Osteoblast (primary cell): ENCODE results near the gene GCNT2. TPM values are rescaled to one million over a fixed set of nuclear protein-coding genes. Genes with fewer than 3 reads are reported as not detected.
"Not testable (repeated sequence)": the region's sequence is repeated elsewhere in the genome, so short reads cannot be mapped to it uniquely, and the experiment has no call there.

Source experiments
- DNase-seq: peaks from one replicate; pipeline ENCODE4 v3.0.0; 2011; ENCODE audit warnings: low spot score, mixed read lengths; ENCODE audit not compliant: insufficient read length; ENCODE audit errors: missing footprints
- H2AFZ ChIP-seq: 2 replicates; pipeline ENCODE4 v1.6.0; 2011; ENCODE audit warnings: mild to moderate bottlenecking, low read length
- H3K27ac ChIP-seq: 2 replicates; pipeline ENCODE4 v1.5.1; 2011; ENCODE audit warnings: mild to moderate bottlenecking, low read depth, low read length, moderate library complexity
- H3K27me3 ChIP-seq: 2 replicates; pipeline ENCODE4 v1.6.0; 2012; ENCODE audit warnings: mild to moderate bottlenecking, control low read depth, inconsistent platforms, low read length, moderate library complexity; ENCODE audit not compliant: insufficient read depth
- H3K36me3 ChIP-seq: 2 replicates; pipeline ENCODE4 v1.5.1; 2011; ENCODE audit warnings: mild to moderate bottlenecking, low read length, control low read depth, moderate library complexity; ENCODE audit not compliant: insufficient read depth
- H3K4me1 ChIP-seq: 2 replicates; pipeline ENCODE4 v1.5.1; 2011; ENCODE audit warnings: mild to moderate bottlenecking, low read length, control low read depth, moderate library complexity; ENCODE audit not compliant: insufficient read depth
- H3K4me2 ChIP-seq: 2 replicates; pipeline ENCODE4 v1.6.0; 2011; ENCODE audit warnings: mild to moderate bottlenecking, low read length; ENCODE audit not compliant: insufficient read depth
- H3K4me3 ChIP-seq: fragments of 200-600 bp; sonication (generic); 3 replicates; pipeline ENCODE4 v1.5.1; 2012; ENCODE audit warnings: mild to moderate bottlenecking, low read length, inconsistent platforms; ENCODE audit not compliant: insufficient read depth
- H3K79me2 ChIP-seq: 2 replicates; pipeline ENCODE4 v1.6.0; 2012; ENCODE audit warnings: mild to moderate bottlenecking, low read length, control low read depth, inconsistent platforms; ENCODE audit not compliant: insufficient read depth
- H3K9me3 ChIP-seq: 2 replicates; pipeline ENCODE4 v1.5.1; 2011; ENCODE audit warnings: low read depth, low read length, control low read depth
- H4K20me1 ChIP-seq: 2 replicates; pipeline ENCODE4 v1.6.0; 2012; ENCODE audit warnings: mild to moderate bottlenecking, low read length, control low read depth; ENCODE audit not compliant: insufficient read depth
- total RNA-seq: library from RNA; depleted of rRNA; stranded (reverse); fragments of >200 nt; gene quantifications from 2 replicates; pipeline ENCODE4 v1.2.3, GENCODE V29; 2012
- TF ChIP-seq, protein P1 (sequence below): IDR thresholded peaks from 2 replicates; pipeline ENCODE4 v1.5.1; 2011; ENCODE audit warnings: mild to moderate bottlenecking, low read depth, low read length, moderate library complexity; ENCODE audit errors: extremely low read depth

The GCNT2 gene
- total RNA-seq, 1 donor, result 0.72 TPM

DNA sequence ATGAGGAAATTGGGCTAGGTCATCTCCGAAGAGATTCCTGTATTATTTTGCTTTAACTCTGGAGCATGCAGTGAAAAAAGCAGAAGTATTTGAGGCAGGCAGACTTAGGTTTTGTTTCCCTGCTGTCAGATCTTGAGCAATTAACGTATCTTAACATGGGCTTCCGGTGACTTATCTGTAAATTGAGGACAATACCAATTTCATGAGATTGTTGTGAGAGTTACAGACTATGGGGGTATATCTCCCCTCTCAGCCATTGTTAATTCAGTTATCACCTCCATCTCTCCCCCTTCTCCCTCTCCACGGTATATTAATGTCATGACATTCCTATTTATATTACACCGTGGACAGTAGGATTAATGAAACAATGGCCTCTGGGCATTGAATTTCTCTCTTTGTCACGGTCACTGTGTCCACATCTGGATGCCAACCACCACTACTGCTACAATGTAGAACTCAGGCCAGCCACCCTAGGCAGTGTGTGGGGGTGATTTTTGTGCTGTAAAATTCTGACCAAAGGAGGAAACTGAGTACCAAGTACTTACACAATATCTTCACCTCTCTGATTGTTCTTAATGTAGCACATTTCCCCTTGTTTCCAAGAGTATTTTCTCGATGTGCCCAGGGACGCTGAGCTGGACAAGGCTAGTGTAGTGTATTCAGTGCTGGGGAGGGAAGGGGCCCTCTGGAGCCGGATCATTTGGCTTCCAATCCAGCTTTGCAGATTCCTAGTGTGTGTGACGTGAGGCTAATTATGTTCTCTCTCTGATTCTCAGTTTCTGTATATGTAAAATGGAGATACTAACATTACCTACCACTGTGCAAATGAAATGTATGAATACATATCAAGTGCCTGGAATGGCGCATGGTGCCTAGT lies 77.2 kb downstream of the GCNT2 start:
- no peak for DNase-seq
- no peaks in the 10 kb centered on the region for H3K27me3 ChIP-seq
- TF ChIP-seq, protein P1, sequence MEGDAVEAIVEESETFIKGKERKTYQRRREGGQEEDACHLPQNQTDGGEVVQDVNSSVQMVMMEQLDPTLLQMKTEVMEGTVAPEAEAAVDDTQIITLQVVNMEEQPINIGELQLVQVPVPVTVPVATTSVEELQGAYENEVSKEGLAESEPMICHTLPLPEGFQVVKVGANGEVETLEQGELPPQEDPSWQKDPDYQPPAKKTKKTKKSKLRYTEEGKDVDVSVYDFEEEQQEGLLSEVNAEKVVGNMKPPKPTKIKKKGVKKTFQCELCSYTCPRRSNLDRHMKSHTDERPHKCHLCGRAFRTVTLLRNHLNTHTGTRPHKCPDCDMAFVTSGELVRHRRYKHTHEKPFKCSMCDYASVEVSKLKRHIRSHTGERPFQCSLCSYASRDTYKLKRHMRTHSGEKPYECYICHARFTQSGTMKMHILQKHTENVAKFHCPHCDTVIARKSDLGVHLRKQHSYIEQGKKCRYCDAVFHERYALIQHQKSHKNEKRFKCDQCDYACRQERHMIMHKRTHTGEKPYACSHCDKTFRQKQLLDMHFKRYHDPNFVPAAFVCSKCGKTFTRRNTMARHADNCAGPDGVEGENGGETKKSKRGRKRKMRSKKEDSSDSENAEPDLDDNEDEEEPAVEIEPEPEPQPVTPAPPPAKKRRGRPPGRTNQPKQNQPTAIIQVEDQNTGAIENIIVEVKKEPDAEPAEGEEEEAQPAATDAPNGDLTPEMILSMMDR, result no peak
- no peak overlapping the region for H3K4me3 ChIP-seq
- H3K79me2 ChIP-seq, result no peaks in the 10 kb centered on the region
- H2AFZ ChIP-seq, result no peak overlapping the region
- no peaks in the 10 kb centered on the region for H3K9me3 ChIP-seq
- no peaks in the 10 kb centered on the region for H4K20me1 ChIP-seq
- H3K4me2 ChIP-seq, result no peak overlapping the region
- H3K27ac ChIP-seq, result no peak overlapping the region
- no peaks in the 10 kb centered on the region for H3K36me3 ChIP-seq
- H3K4me1 ChIP-seq, result no peaks in the 10 kb centered on the region

DNA sequence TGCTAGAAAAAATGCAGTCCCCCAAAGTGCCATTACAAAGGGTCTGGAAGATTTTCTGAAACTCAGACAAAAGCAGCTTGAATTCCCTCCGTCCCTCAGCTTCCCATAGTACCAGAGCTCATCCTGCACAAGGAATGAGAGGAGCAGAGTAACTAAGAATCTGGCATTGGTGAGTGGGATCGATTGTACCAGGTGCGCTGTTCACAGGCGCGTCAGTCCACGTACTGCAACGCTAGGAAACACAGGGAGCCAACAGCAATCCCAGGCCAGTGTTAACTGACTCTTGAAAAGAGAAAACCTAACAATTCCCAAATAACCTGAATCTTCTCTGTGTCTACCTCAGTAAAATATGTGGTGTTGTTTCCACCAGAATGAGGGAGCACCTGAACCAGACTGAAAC lies 77.9 kb downstream of the GCNT2 start:
- TF ChIP-seq, protein P1, result no peak
- H3K4me1 ChIP-seq, result no peaks in the 10 kb centered on the region
- no peak for DNase-seq
- H4K20me1 ChIP-seq, result no peaks in the 10 kb centered on the region
- H2AFZ ChIP-seq, result no peak overlapping the region
- no peaks in the 10 kb centered on the region for H3K9me3 ChIP-seq
- no peak overlapping the region for H3K4me3 ChIP-seq
- H3K27ac ChIP-seq, result no peak overlapping the region
- no peaks in the 10 kb centered on the region for H3K27me3 ChIP-seq
- H3K36me3 ChIP-seq, result no peaks in the 10 kb centered on the region
- no peak overlapping the region for H3K4me2 ChIP-seq
- no peaks in the 10 kb centered on the region for H3K79me2 ChIP-seq

DNA sequence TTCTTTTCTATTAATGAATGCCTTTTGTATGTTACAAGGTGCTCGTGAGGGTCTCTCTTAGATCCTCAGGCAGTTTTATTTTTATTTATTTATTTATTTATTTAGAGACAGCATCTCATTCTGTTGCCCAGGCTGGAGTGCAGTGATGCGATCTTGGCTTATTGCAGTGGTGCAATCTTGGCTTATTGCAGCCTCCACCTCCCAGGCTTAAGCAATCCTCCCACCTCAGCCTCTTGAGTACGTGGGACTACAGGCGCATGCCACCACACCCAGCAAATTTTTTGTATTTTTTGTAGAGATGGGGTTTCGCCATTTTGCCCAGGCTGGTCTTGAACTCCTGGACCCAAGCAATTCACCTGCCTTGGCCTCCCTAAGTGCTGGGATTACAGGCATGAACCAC lies 79.5 kb downstream of the GCNT2 start:
- not testable (repeated sequence) for H3K4me3 ChIP-seq, H3K4me1 ChIP-seq, H3K36me3 ChIP-seq, H3K79me2 ChIP-seq, H3K9me3 ChIP-seq, H2AFZ ChIP-seq, DNase-seq, H3K4me2 ChIP-seq, H3K27ac ChIP-seq, H4K20me1 ChIP-seq, H3K27me3 ChIP-seq

DNA sequence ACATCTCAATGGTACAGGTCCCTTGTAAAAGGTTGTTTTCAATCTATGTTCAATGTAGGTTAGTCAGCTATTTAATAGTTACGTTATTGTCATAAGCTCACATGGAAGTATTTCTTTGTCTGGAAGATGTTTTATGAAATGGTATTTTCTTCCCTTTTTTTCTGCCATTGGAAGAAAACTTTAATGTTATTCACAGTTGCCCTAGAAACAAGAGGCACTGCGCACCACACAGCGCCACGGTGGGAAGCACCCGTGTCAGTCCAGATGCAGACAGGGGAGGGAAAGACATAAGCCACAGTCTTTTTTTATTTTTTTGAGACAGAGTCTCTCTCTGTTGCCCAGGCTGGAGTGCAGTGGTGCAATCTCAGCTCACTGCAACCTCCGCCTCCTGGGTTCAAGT lies 82.1 kb downstream of the GCNT2 start:
- no peak overlapping the region for H3K4me2 ChIP-seq
- no peaks in the 10 kb centered on the region for H3K4me1 ChIP-seq
- H3K36me3 ChIP-seq, result no peaks in the 10 kb centered on the region
- H3K27me3 ChIP-seq, result no peaks in the 10 kb centered on the region
- no peak overlapping the region for H2AFZ ChIP-seq
- no peaks in the 10 kb centered on the region for H3K9me3 ChIP-seq
- H3K79me2 ChIP-seq, result no peaks in the 10 kb centered on the region
- no peak overlapping the region for H3K27ac ChIP-seq
- no peak for DNase-seq
- no peak overlapping the region for H3K4me3 ChIP-seq
- no peaks in the 10 kb centered on the region for H4K20me1 ChIP-seq
- TF ChIP-seq, protein P1, result no peak
